ENCODE data around the gene FYN.

FYN gene

GRCh38 chr6:111855753-111856152 lies 17.5 kb downstream of the FYN start:
- TF ChIP-seq, protein P1, sequence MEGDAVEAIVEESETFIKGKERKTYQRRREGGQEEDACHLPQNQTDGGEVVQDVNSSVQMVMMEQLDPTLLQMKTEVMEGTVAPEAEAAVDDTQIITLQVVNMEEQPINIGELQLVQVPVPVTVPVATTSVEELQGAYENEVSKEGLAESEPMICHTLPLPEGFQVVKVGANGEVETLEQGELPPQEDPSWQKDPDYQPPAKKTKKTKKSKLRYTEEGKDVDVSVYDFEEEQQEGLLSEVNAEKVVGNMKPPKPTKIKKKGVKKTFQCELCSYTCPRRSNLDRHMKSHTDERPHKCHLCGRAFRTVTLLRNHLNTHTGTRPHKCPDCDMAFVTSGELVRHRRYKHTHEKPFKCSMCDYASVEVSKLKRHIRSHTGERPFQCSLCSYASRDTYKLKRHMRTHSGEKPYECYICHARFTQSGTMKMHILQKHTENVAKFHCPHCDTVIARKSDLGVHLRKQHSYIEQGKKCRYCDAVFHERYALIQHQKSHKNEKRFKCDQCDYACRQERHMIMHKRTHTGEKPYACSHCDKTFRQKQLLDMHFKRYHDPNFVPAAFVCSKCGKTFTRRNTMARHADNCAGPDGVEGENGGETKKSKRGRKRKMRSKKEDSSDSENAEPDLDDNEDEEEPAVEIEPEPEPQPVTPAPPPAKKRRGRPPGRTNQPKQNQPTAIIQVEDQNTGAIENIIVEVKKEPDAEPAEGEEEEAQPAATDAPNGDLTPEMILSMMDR (IDR thresholded peaks at IDR 0.05; ENCODE audit: insufficient read depth, low read depth, low read length, missing control alignments), result no peak
- no peak overlapping the region for H3K4me3 ChIP-seq (ENCODE audit: low read length)
- DNase-seq (ENCODE audit: low read depth), result no peak

GRCh38 chr6:111854683-111855082 lies 18.6 kb downstream of the FYN start:
- no peak overlapping the region for H3K4me3 ChIP-seq (ENCODE audit: low read length)
- DNase-seq (ENCODE audit: low read depth), result no peak
- TF ChIP-seq, protein P1 (IDR thresholded peaks at IDR 0.05; ENCODE audit: insufficient read depth, low read depth, low read length, missing control alignments), result no peak

GRCh38 chr6:111852725-111853124 lies 20.5 kb downstream of the FYN start:
- no peak overlapping the region for H3K4me3 ChIP-seq (ENCODE audit: low read length)
- peak; percentile 55 for DNase-seq (ENCODE audit: low read depth)
- TF ChIP-seq, protein P1 (IDR thresholded peaks at IDR 0.05; ENCODE audit: insufficient read depth, low read depth, low read length, missing control alignments), result no peak

DNA sequence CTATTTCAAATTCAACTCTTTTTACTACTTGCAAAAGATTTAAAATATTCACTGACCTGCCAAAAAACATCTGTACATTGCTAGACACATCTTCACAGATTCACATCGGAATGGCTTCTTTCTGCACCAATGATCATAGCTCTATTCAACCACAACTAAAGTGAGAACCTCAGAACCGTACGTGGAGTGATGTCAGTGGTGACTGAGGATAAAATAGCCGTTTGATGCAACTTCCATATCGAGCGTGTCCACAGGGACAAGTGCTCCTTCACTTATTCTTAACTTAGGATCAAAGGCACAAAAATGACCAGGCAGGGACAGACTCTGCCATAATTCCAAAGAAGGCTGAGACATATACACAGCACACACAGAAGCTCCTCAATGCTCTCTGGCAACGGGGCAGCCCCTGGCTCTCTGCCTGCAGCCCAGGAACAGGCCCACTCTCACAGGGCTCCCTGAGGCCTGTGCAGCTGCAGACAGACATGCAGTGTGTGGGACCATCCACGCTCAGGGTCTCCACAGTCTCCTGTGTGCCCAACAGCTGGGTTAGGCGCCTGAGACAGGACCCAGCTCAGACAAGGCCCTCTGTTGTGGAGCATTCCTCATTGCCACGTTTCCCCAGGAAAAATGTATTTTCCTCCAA lies 22.8 kb downstream of the FYN start:
- TF ChIP-seq, protein P1 (IDR thresholded peaks at IDR 0.05; ENCODE audit: insufficient read depth, low read depth, low read length, missing control alignments), result no peak
- DNase-seq (ENCODE audit: low read depth), result no peak
- H3K4me3 ChIP-seq (ENCODE audit: low read length), result no peak overlapping the region

- TF ChIP-seq, protein P1 (IDR thresholded peaks at IDR 0.05; ENCODE audit: insufficient read depth, low read depth, low read length, missing control alignments), result no peak
Measured at GRCh38 chr6:111849298-111849697, 24.0 kb downstream of the FYN start.

DNA sequence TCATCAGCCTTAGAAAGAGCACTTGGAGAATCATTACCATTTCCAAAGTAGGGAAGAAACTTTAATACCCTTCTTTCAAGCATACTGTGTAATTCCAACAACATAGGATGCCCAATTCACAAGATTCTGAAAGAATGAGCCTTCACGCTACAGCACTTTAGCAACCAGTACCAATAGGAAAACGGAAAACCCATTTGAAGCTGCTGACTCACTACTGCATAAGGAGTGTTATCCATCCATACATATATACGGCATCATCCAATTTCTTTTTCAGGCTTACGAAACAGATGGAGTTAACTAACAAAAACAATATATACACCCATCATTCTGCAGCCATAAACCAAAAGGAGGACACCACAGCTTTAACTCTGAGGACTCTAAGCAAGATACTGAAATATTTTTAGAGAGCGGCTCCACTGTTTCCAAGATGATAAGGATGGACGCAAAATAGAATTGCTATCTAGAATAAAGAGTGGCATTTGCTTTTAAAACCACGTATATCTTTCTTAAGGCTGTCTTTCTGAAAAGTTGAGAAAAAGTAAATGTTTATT lies 24.9 kb downstream of the FYN start:
- DNase-seq (ENCODE audit: low read depth), result no peak
- H3K4me3 ChIP-seq (ENCODE audit: low read length), result no peak overlapping the region
- TF ChIP-seq, protein P1 (IDR thresholded peaks at IDR 0.05; ENCODE audit: insufficient read depth, low read depth, low read length, missing control alignments), result no peak

More at GRCh38 chr6:111849298-111849697, 24.0 kb downstream of the FYN start:
- no peak overlapping the region for H3K4me3 ChIP-seq (ENCODE audit: low read length)
- DNase-seq (ENCODE audit: low read depth), result no peak
